ENCODE results near the gene HTR1A. TPM values are rescaled to one million over a fixed set of nuclear protein-coding genes. Genes with fewer than 3 reads are reported as not detected.

The HTR1A gene
- polyA plus RNA-seq, 1 donor (not counting 4 experiments of a cell fraction or from before 2014, with no cell fraction given) = not detected

DNA sequence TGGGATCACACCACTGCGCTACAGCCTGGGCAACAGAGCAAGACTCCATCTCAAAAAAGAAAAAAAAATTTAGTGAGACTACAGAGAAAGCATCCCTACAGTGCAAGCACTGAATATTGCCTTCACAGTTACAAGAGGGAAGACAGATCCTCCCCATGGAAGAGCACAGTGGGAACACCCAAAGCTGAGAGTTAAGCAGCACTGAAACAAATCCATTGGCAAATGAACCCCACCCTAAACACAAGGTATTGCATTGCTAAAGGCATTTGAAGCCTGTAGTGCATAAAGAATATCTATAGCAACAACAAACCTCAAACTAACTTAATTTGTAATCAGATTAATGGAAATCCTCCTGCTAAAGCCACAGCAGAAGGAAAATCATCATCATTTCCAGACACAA lies 27.1 kb downstream of the HTR1A start:
- H3K4me2 ChIP-seq (ENCODE audit: control insufficient read depth, extremely low read depth, insufficient read depth, low read depth, low read length) = no peak overlapping the region
- H3K9me1 ChIP-seq (ENCODE audit: control insufficient read depth, extremely low read depth, insufficient read depth, low read length) = no peaks in the 10 kb centered on the region
- no peaks in the 10 kb centered on the region for H3K79me2 ChIP-seq (ENCODE audit: control insufficient read depth, insufficient read depth, low read length)
- dilution Hi-C loops (cut with MboI; ENCODE audit: extremely low pct_ligation_motif_present, low sequenced_read_pairs) = no loop called here
- no peak for FAIRE-seq
- H3K27me3 ChIP-seq (ENCODE audit: control insufficient read depth, extremely low read depth, insufficient read depth, low read length) = no peaks in the 10 kb centered on the region
- H3K9ac ChIP-seq (ENCODE audit: control insufficient read depth, extremely low read depth, insufficient read depth, low read length) = no peak overlapping the region
- H4K20me1 ChIP-seq (ENCODE audit: control insufficient read depth, extremely low read depth, insufficient read depth, low read length) = no peaks in the 10 kb centered on the region
- no peak overlapping the region for H3K27ac ChIP-seq (ENCODE audit: control insufficient read depth, insufficient read depth, low read length)
- no peak for DNase-seq (ENCODE audit: low read depth, low spot score)
- no peaks in the 10 kb centered on the region for H3K4me1 ChIP-seq (ENCODE audit: control insufficient read depth, extremely low read depth, insufficient read depth, low read length)
- H2AFZ ChIP-seq (ENCODE audit: control insufficient read depth, low read length) = no peak overlapping the region
- TF ChIP-seq CTCF (optimal IDR thresholded peaks at IDR 0.05 in 1 of 3, IDR thresholded peaks at IDR 0.05 in 1 of 3, conservative IDR thresholded peaks at IDR 0.05 in 1 of 3; ENCODE audit: extremely low read depth in 1 of 3, insufficient read depth in 2 of 3, low read length in 3 of 3) (no peak), EZH2 (IDR thresholded peaks at IDR 0.05; ENCODE audit: low read length) (no peak)
- H3K4me3 ChIP-seq (ENCODE audit: control insufficient read depth in 2 of 3, extremely low read depth in 1 of 3, insufficient read depth in 2 of 3, low read depth in 1 of 3, low read length in 3 of 3) = no peak overlapping the region
- H3K9me3 ChIP-seq (ENCODE audit: control insufficient read depth, low read depth, low read length) = no peaks in the 10 kb centered on the region
- no peaks in the 10 kb centered on the region for H3K36me3 ChIP-seq (ENCODE audit: control insufficient read depth in 2 of 2, extremely low read depth in 1 of 2, insufficient read depth in 2 of 2, low read length in 2 of 2)

DNA sequence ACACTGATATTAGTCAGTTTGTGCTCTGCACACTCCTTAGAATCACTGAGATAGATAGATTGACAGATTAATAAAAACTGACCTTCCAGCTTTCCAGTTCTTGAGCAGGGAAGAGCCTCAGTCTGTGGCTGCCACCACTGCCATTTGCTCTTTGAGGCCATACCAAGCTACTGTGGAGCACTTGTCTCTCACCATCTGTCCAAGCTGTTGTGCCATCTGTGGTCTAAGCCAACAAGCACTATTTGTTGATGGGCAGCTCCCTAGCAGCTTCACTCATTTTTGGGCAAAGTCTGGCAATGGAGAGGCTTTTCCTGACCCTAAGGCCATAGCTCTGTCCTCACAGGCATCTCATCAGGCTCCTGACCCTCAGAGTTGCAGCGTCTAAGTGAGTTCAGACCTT lies 30.4 kb downstream of the HTR1A start:
- no peaks in the 10 kb centered on the region for H3K9me1 ChIP-seq (ENCODE audit: control insufficient read depth, extremely low read depth, insufficient read depth, low read length)
- no peaks in the 10 kb centered on the region for H3K36me3 ChIP-seq (ENCODE audit: control insufficient read depth in 2 of 2, extremely low read depth in 1 of 2, insufficient read depth in 2 of 2, low read length in 2 of 2)
- H3K4me2 ChIP-seq (ENCODE audit: control insufficient read depth, extremely low read depth, insufficient read depth, low read depth, low read length) = no peak overlapping the region
- no peaks in the 10 kb centered on the region for H3K4me1 ChIP-seq (ENCODE audit: control insufficient read depth, extremely low read depth, insufficient read depth, low read length)
- FAIRE-seq (no peak), DNase-seq (ENCODE audit: low read depth, low spot score) (no peak)
- no peak overlapping the region for H2AFZ ChIP-seq (ENCODE audit: control insufficient read depth, low read length)
- H3K27ac ChIP-seq (ENCODE audit: control insufficient read depth, insufficient read depth, low read length) = no peak overlapping the region
- no peaks in the 10 kb centered on the region for H3K79me2 ChIP-seq (ENCODE audit: control insufficient read depth, insufficient read depth, low read length)
- no peaks in the 10 kb centered on the region for H4K20me1 ChIP-seq (ENCODE audit: control insufficient read depth, extremely low read depth, insufficient read depth, low read length)
- no peaks in the 10 kb centered on the region for H3K9me3 ChIP-seq (ENCODE audit: control insufficient read depth, low read depth, low read length)
- H3K4me3 ChIP-seq (ENCODE audit: control insufficient read depth in 2 of 3, extremely low read depth in 1 of 3, insufficient read depth in 2 of 3, low read depth in 1 of 3, low read length in 3 of 3) = no peak overlapping the region
- H3K9ac ChIP-seq (ENCODE audit: control insufficient read depth, extremely low read depth, insufficient read depth, low read length) = no peak overlapping the region
- H3K27me3 ChIP-seq (ENCODE audit: control insufficient read depth, extremely low read depth, insufficient read depth, low read length) = no peaks in the 10 kb centered on the region
- dilution Hi-C loops (cut with MboI; ENCODE audit: extremely low pct_ligation_motif_present, low sequenced_read_pairs) = no loop called here
- TF ChIP-seq CTCF (optimal IDR thresholded peaks at IDR 0.05 in 1 of 3, IDR thresholded peaks at IDR 0.05 in 1 of 3, conservative IDR thresholded peaks at IDR 0.05 in 1 of 3; ENCODE audit: extremely low read depth in 1 of 3, insufficient read depth in 2 of 3, low read length in 3 of 3) (no peak), EZH2 (IDR thresholded peaks at IDR 0.05; ENCODE audit: low read length) (no peak)
